Measurements from ENCODE around the gene RAB8B. TPM values are rescaled to one million over a fixed set of nuclear protein-coding genes. Genes with fewer than 3 reads are reported as not detected.

The RAB8B gene
- total RNA-seq, 4 donors from 2014 or later = 36.0 to 55.4 (median 50.0) TPM

- DNase-seq (ENCODE audit: low spot score) (no peak), ATAC-seq (ENCODE audit: low FRiP score) (no peak)
- TF ChIP-seq CTCF (IDR thresholded peaks at IDR 0.05) = no peak
These were observed 117.2 kb downstream of the RAB8B start for GRCh38 chr15:63306492-63307073.

GRCh38 chr15:63308491-63308890, 119.1 kb downstream of the RAB8B start:
- DNase-seq (ENCODE audit: low spot score) = no peak
- no peak for ATAC-seq (ENCODE audit: low FRiP score)
- no peak for TF ChIP-seq CTCF (IDR thresholded peaks at IDR 0.05)

- TF ChIP-seq CTCF (IDR thresholded peaks at IDR 0.05) = no peak
- ATAC-seq (ENCODE audit: low FRiP score) = no peak
These were observed 119.5 kb downstream of the RAB8B start for GRCh38 chr15:63308947-63309346.

GRCh38 chr15:63310646-63311045, 121.2 kb downstream of the RAB8B start:
- DNase-seq (ENCODE audit: low spot score) = no peak

More at GRCh38 chr15:63308947-63309346, 119.5 kb downstream of the RAB8B start:
- DNase-seq (ENCODE audit: low spot score) = no peak

GRCh38 chr15:63312286-63312685, 122.9 kb downstream of the RAB8B start:
- no peak for TF ChIP-seq CTCF (IDR thresholded peaks at IDR 0.05)
- DNase-seq (ENCODE audit: low spot score) (no peak), ATAC-seq (ENCODE audit: low FRiP score) (no peak)

More at GRCh38 chr15:63310646-63311045, 121.2 kb downstream of the RAB8B start:
- no peak for TF ChIP-seq CTCF (IDR thresholded peaks at IDR 0.05)
- ATAC-seq (ENCODE audit: low FRiP score) = no peak

- ATAC-seq (ENCODE audit: low FRiP score) = no peak
- DNase-seq (ENCODE audit: low spot score) = no peak
- TF ChIP-seq CTCF (IDR thresholded peaks at IDR 0.05) = no peak
These were observed 124.4 kb downstream of the RAB8B start for GRCh38 chr15:63313825-63314224.

GRCh38 chr15:63314409-63314808, 125.0 kb downstream of the RAB8B start:
- no peak for ATAC-seq (ENCODE audit: low FRiP score)
- TF ChIP-seq CTCF (IDR thresholded peaks at IDR 0.05) = no peak
- DNase-seq (ENCODE audit: low spot score) = no peak

Measured in omental fat pad (tissue), 4 donors.